HepG2 (cell line): ENCODE measurements around the gene ACBD3. TPM values are rescaled to one million over a fixed set of nuclear protein-coding genes. Genes with fewer than 3 reads are reported as not detected.

Experiments used
- ATAC-seq: fragments of 200-7000 bp; cut with Tn5 transposase; 3 replicates; pipeline ENCODE4 v1.9.1; 2020; ENCODE audit warnings: mild to moderate bottlenecking, moderate library complexity
- Bru-seq: library from RNA; stranded (reverse); fragments of 400-500 nt; gene quantifications from one replicate; lab custom pipeline; 2021; lab: Mats Ljungman, UMichigan
- BruChase-seq, 2 experiments: library from RNA; stranded (reverse); fragments of 400-500 nt; gene quantifications; one replicate each; lab custom pipeline; 2021; lab: Mats Ljungman, UMichigan
- BruUV-seq: library from RNA; stranded (reverse); fragments of 400-500 nt; replicated peaks from 2 replicates; lab custom pipeline; 2021; lab: Mats Ljungman, UMichigan
- CTCF ChIA-PET: fragments of 300-600 bp; formaldehyde crosslinking; extraction: SDS; loops from one replicate; lab custom pipeline; 2021; ENCODE audit warnings: low total read pairs, inconsistent platforms, low intra/inter-chr PET ratio; lab: Yijun Ruan, JAX
- POLR2A ChIA-PET: fragments of 350-600 bp; sonication (Branson Sonifier 250); formaldehyde crosslinking; loops from one replicate; lab custom pipeline; 2020; ENCODE audit warnings: antibody characterized with exemption, inconsistent platforms; lab: Yijun Ruan, JAX
- DNase-seq: peaks from one replicate; pipeline ENCODE4 v3.0.0-alpha.2; 2015; ENCODE audit warnings: low spot score
- FAIRE-seq: peaks from 3 replicates; lab custom pipeline; 2011; peaks lifted over from hg19 to GRCh38; lab: Jason Lieb, UNC
- H2AFZ ChIP-seq: one replicate; pipeline ENCODE4 v1.6.1; 2011; ENCODE audit warnings: low read length, inconsistent platforms
- H3K27ac ChIP-seq: fragments of 300-600 bp; 3 replicates; pipeline ENCODE4 v1.8.0; 2011; ENCODE audit warnings: mixed run types, mild to moderate bottlenecking, mixed read lengths, low read length, inconsistent platforms; ENCODE audit not compliant: insufficient read depth; ENCODE audit errors: extremely low read length
- H3K27me3 ChIP-seq, 2 experiments: fragments of 200-600 bp in 1 of 2; 2 replicates in 1 of 2; 3 replicates in 1 of 2; pipeline versions ENCODE4 v1.6.0 to v1.8.0; 2011; ENCODE audit warnings: low read length in 2 of 2, mild to moderate bottlenecking in 2 of 2, moderate library complexity in 2 of 2, inconsistent platforms in 1 of 2; ENCODE audit not compliant: insufficient read depth in 2 of 2, control insufficient read depth in 1 of 2
- H3K36me3 ChIP-seq, 2 experiments: fragments of 200-600 bp in 1 of 2; replicated peaks in 1 of 2; 2 replicates in 1 of 2; 3 replicates in 1 of 2; pipeline versions ENCODE4 v1.5.1 to v1.8.0; 2011; ENCODE audit warnings: low read length in 2 of 2, inconsistent platforms in 1 of 2; ENCODE audit not compliant: insufficient read depth in 2 of 2, control insufficient read depth in 1 of 2
- H3K4me1 ChIP-seq: 2 replicates; pipeline ENCODE4 v1.5.1; 2012; ENCODE audit warnings: low read length, inconsistent platforms; ENCODE audit not compliant: insufficient read depth
- H3K4me2 ChIP-seq: 2 replicates; pipeline ENCODE4 v1.6.0; 2011; ENCODE audit warnings: low read depth, low read length, inconsistent platforms
- H3K4me3 ChIP-seq, 3 experiments: fragments of 200-600 bp in 1 of 3; sonication (generic), shearing (Covaris generic) in 1 of 3; replicated peaks in 1 of 3; 2 replicates each; pipeline ENCODE4 v1.5.1; 2011 to 2016; ENCODE audit warnings: low read length in 3 of 3, inconsistent platforms in 2 of 3, low read depth in 2 of 3, mild to moderate bottlenecking in 2 of 3, control low read depth in 1 of 3, mixed read lengths in 1 of 3; ENCODE audit not compliant: insufficient read depth in 1 of 3
- H3K79me2 ChIP-seq: one replicate; pipeline ENCODE4 v1.6.1; 2011; ENCODE audit warnings: low read length, inconsistent platforms; ENCODE audit not compliant: insufficient read depth
- H3K9ac ChIP-seq: 2 replicates; pipeline ENCODE4 v1.6.0; 2011; ENCODE audit warnings: mild to moderate bottlenecking, low read depth, low read length, inconsistent platforms; ENCODE audit not compliant: insufficient read depth
- H3K9me3 ChIP-seq: 2 replicates; pipeline ENCODE4 v1.5.1; 2012; ENCODE audit warnings: mild to moderate bottlenecking, low read length
- H4K20me1 ChIP-seq: 2 replicates; pipeline ENCODE4 v1.6.0; 2011; ENCODE audit warnings: inconsistent platforms, mild to moderate bottlenecking, low read length, moderate library complexity; ENCODE audit not compliant: insufficient read depth
- AFF4 ChIP-seq: sonication (generic); formaldehyde crosslinking; IDR thresholded peaks from 2 replicates; pipeline ENCODE4 v1.4.0; 2020; ENCODE audit warnings: missing genetic modification reagents
- ATF3 ChIP-seq: sonication (generic); formaldehyde crosslinking; IDR thresholded peaks from 2 replicates; pipeline ENCODE4 v1.4.0; 2020; ENCODE audit warnings: missing genetic modification reagents
- ATF7-NPFF ChIP-seq: sonication (generic); formaldehyde crosslinking; IDR thresholded peaks from 2 replicates; pipeline ENCODE4 v1.8.1; 2023; ENCODE audit warnings: mild to moderate bottlenecking, low read depth, missing genetic modification reagents, moderate library complexity
- CBX5 ChIP-seq: sonication (generic); formaldehyde crosslinking; IDR thresholded peaks from 2 replicates; pipeline ENCODE4 v1.4.0; 2020; ENCODE audit warnings: missing genetic modification reagents, borderline replicate concordance
- FOSL1 ChIP-seq: sonication (generic); formaldehyde crosslinking; IDR thresholded peaks from 2 replicates; pipeline ENCODE4 v1.9.0; 2021; ENCODE audit warnings: missing genetic modification reagents, borderline replicate concordance
- HDAC6 ChIP-seq: fragments of 200-600 bp; sonication (generic); IDR thresholded peaks from 2 replicates; pipeline ENCODE4 v1.7.0; 2017; ENCODE audit warnings: mild to moderate bottlenecking, antibody characterized with exemption, low read length, low read depth
- HNF4A ChIP-seq: sonication (generic); formaldehyde crosslinking; IDR thresholded peaks from 2 replicates; pipeline ENCODE4 v1.4.0; 2020; ENCODE audit warnings: missing genetic modification reagents
- KDM1A ChIP-seq: IDR thresholded peaks from 2 replicates; pipeline ENCODE4 v1.6.1; 2016; ENCODE audit warnings: missing compliant biosample characterization
- POLR2AphosphoS2 ChIP-seq: IDR thresholded peaks from 2 replicates; pipeline ENCODE4 v1.6.1; 2011; ENCODE audit warnings: low read depth, low read length, improper control_type of control experiment
- ZNF3 ChIP-seq: IDR thresholded peaks from 2 replicates; pipeline ENCODE4 v1.7.0; 2017; ENCODE audit warnings: inconsistent platforms
- WGBS: methylation state at CpG from one replicate; pipeline ENCODE4 v1.1.6; 2017; ENCODE audit warnings: low lambda C conversion rate; 5-methylcytosine and 5-hydroxymethylcytosine counted together
- in situ Hi-C: cut with HindIII; loops from 2 replicates; pipeline ENCODE4 v1.10.0; 2017; ENCODE audit warnings: low pct_unique_long_range_greater_than_20kb; ENCODE audit not compliant: extremely low pct_ligation_motif_present
- intact Hi-C: fragments of 100-400 bp; cut with micrococcal nuclease; formaldehyde crosslinking; loops from one replicate; pipeline ENCODE4 v1.10.0; 2022; ENCODE audit not compliant: unreplicated experiment
- long read RNA-seq, 2 experiments: library from RNA in 1 of 2; library from polyadenylated mRNA in 1 of 2; stranded (forward) in 1 of 2; unstranded in 1 of 2; transcript quantifications; one replicate each; pipeline ENCODE4 v2.0.0, GENCODE V29; 2019 to 2022
- polyA minus RNA-seq, 3 experiments: library from RNA; depleted of rRNA, polyadenylated mRNA; stranded (reverse); fragments of >200 nt; gene quantifications; 2 replicates each; pipeline ENCODE4 v1.2.3, GENCODE V29; 2011; ENCODE audit warnings: low replicate concordance in 1 of 3
- polyA plus RNA-seq, 8 experiments: library from polyadenylated mRNA; depleted of rRNA in 3 of 8; stranded (reverse) in 7 of 8; unstranded in 1 of 8; fragments of >200 nt; fragmentation: Illumina TruSeq in 4 of 8; extraction: Trizol in 4 of 8; gene quantifications; 2 replicates each; pipeline versions ENCODE4 v1.2.1 to v1.2.3, GENCODE V29; 2011 to 2016; ENCODE audit warnings: low read depth in 4 of 8, missing spikeins in 1 of 8, mixed read lengths in 1 of 8; ENCODE audit not compliant: insufficient read depth in 1 of 8
- total RNA-seq, 5 experiments: library from RNA; depleted of rRNA; stranded (reverse); fragments of >200 nt; fragmentation: Illumina TruSeq; extraction: Trizol; gene quantifications; 2 replicates each; pipeline ENCODE4 v1.2.3, GENCODE V29; 2016; ENCODE audit warnings: low read depth in 1 of 5

Gene ACBD3
- 39.3 and 59.0 TPM in 2 replicates for total RNA-seq (2016; rRNA removed; fragmentation: Illumina TruSeq; extraction: Trizol)
- total RNA-seq (2016; cell fraction: cytosol; rRNA removed; fragmentation: Illumina TruSeq; extraction: Trizol; ENCODE audit: low read depth), result 2.3 and 3.6 TPM in 2 replicates
- 39.7 and 56.7 TPM in 2 replicates for total RNA-seq (2016; cell fraction: insoluble cytoplasmic fraction; rRNA removed; fragmentation: Illumina TruSeq; extraction: Trizol)
- total RNA-seq (2016; cell fraction: membrane; rRNA removed; fragmentation: Illumina TruSeq; extraction: Trizol), result 10.1 and 13.7 TPM in 2 replicates
- total RNA-seq (2016; cell fraction: nucleus; rRNA removed; fragmentation: Illumina TruSeq; extraction: Trizol), result 22.6 and 23.2 TPM in 2 replicates
- polyA plus RNA-seq (2011; rRNA removed), result 19.4 and 24.3 TPM in 2 replicates
- polyA plus RNA-seq (2011; cell fraction: cytosol; rRNA removed), result 12.3 and 17.8 TPM in 2 replicates
- polyA plus RNA-seq (2011; cell fraction: nucleus; rRNA removed), result 8.4 and 8.6 TPM in 2 replicates
- 17.3 and 26.9 TPM in 2 replicates for polyA plus RNA-seq (2012)
- 1.1 and 1.2 TPM in 2 replicates for polyA plus RNA-seq (2016; cell fraction: cytosol; fragmentation: Illumina TruSeq; extraction: Trizol; ENCODE audit: low read depth)
- 54.1 and 54.3 TPM in 2 replicates for polyA plus RNA-seq (2016; cell fraction: insoluble cytoplasmic fraction; fragmentation: Illumina TruSeq; extraction: Trizol; ENCODE audit: low read depth)
- polyA plus RNA-seq (2016; cell fraction: membrane; fragmentation: Illumina TruSeq; extraction: Trizol; ENCODE audit: low read depth), result 4.5 and 5.6 TPM in 2 replicates
- polyA plus RNA-seq (2016; cell fraction: nucleus; fragmentation: Illumina TruSeq; extraction: Trizol; ENCODE audit: insufficient read depth, low read depth), result 27.5 and 28.4 TPM in 2 replicates
- polyA minus RNA-seq (2011; rRNA and poly(A)+ RNA removed; ENCODE audit: low replicate concordance), result 11.0 and 11.5 TPM in 2 replicates
- 28.0 and 28.4 TPM in 2 replicates for polyA minus RNA-seq (2011; cell fraction: cytosol; rRNA and poly(A)+ RNA removed)
- polyA minus RNA-seq (2011; cell fraction: nucleus; rRNA and poly(A)+ RNA removed), result 17.9 and 19.4 TPM in 2 replicates
- Bru-seq, nascent RNA, result percentile 89 among the genes with signal in this experiment
- percentile 91 among the genes with signal in this experiment for BruChase-seq, experiment 1, labeled RNA remaining after a 6-hour chase
- BruChase-seq, experiment 2, labeled RNA remaining after a 2-hour chase, result percentile 92 among the genes with signal in this experiment
- long read RNA-seq, experiment 1, partial matches to known transcripts, result 10 of 12 reads
- long read RNA-seq, experiment 1, other reads (novel, unspliced or antisense), result 2 of 12 reads
- long read RNA-seq, experiment 2, partial matches to known transcripts, result 3 of 36 reads
- long read RNA-seq, experiment 2, other reads (novel, unspliced or antisense), result 30 of 36 reads

- H2AFZ ChIP-seq, result no peak within 1 kb of the TSS
- peak; percentile 97 for ATAC-seq
- peak within 1 kb of the TSS; percentile 87 to 97 (median 90) for H3K4me3 ChIP-seq
- in situ Hi-C loops (loop anchor here (5.0 kb wide), 1 partner anchor 54 kb away; no protein-coding TSS in a partner anchor), intact Hi-C loops (no loop called here)
- peaks cover 36% of the 10 kb centered on the region for H4K20me1 ChIP-seq
- peaks cover 40% of the 10 kb centered on the region for H3K4me1 ChIP-seq
- 3% methylated on average over 3 of the region's 75 CpGs for WGBS
- ChIA-PET POLR2A (interaction anchor here (2.0 kb wide), 1 partner anchor 61 kb away, joined by 6 read pairs; no protein-coding TSS in a partner anchor), CTCF (no interaction called here)
- H3K27ac ChIP-seq, result peak within 1 kb of the TSS; percentile 74
- peak; percentile 63 for FAIRE-seq
- peak within 1 kb of the TSS; percentile 97 for H3K9ac ChIP-seq
- H3K4me2 ChIP-seq, result peak within 1 kb of the TSS; percentile 88
- H3K36me3 ChIP-seq, result peaks cover 2 to 7% of the 10 kb centered on the region in 2 experiments; a peak in 3 of 5 replicates
- H3K9me3 ChIP-seq, result no peaks in the 10 kb centered on the region
- peak; percentile 85 for DNase-seq
- BruUV-seq, result no TSS peak
- H3K79me2 ChIP-seq, result peaks cover 49% of the 10 kb centered on the region
- no peaks in the 10 kb centered on the region; a peak in 1 of 5 replicates for H3K27me3 ChIP-seq
- no peak for TF ChIP-seq FOSL1 (CRISPR knock-in tag)
- TF ChIP-seq KDM1A, result no peak
- TF ChIP-seq AFF4 (CRISPR knock-in tag), result no peak
- no peak; the same call in 1 of the 2 replicates for TF ChIP-seq HNF4A (CRISPR knock-in tag)
- TF ChIP-seq ATF3, result no peak
- TF ChIP-seq ATF7-NPFF (CRISPR knock-in tag), result peak; percentile 60; the same call in 1 of the 2 replicates
- no peak for TF ChIP-seq POLR2AphosphoS2
- TF ChIP-seq CBX5 (CRISPR knock-in tag), result peak; percentile 51; the same call in 1 of the 2 replicates
- TF ChIP-seq HDAC6, result no peak
- TF ChIP-seq ZNF3 (CRISPR knock-in tag), result no peak
Observed at GRCh38 chr1:226186124-226187018, at the start of gene ACBD3. TSS of gene ACBD3 (minus strand) at chr1:226186741. CDS start at chr1:226186675, 66 bp downstream.
